GOT3 (cell line): ENCODE measurements around the gene KIAA1191.
"Not testable (repeated sequence)": the region's sequence is repeated elsewhere in the genome, so short reads cannot be mapped to it uniquely, and the experiment has no call there.

Source experiments
- DNase-seq: peaks from one replicate; lab custom pipeline; 2025; ENCODE audit warnings: mixed read lengths; lab: John Stamatoyannopoulos, UW

KIAA1191 gene, protein sequence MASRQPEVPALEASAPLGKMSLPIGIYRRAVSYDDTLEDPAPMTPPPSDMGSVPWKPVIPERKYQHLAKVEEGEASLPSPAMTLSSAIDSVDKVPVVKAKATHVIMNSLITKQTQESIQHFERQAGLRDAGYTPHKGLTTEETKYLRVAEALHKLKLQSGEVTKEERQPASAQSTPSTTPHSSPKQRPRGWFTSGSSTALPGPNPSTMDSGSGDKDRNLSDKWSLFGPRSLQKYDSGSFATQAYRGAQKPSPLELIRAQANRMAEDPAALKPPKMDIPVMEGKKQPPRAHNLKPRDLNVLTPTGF

DNA sequence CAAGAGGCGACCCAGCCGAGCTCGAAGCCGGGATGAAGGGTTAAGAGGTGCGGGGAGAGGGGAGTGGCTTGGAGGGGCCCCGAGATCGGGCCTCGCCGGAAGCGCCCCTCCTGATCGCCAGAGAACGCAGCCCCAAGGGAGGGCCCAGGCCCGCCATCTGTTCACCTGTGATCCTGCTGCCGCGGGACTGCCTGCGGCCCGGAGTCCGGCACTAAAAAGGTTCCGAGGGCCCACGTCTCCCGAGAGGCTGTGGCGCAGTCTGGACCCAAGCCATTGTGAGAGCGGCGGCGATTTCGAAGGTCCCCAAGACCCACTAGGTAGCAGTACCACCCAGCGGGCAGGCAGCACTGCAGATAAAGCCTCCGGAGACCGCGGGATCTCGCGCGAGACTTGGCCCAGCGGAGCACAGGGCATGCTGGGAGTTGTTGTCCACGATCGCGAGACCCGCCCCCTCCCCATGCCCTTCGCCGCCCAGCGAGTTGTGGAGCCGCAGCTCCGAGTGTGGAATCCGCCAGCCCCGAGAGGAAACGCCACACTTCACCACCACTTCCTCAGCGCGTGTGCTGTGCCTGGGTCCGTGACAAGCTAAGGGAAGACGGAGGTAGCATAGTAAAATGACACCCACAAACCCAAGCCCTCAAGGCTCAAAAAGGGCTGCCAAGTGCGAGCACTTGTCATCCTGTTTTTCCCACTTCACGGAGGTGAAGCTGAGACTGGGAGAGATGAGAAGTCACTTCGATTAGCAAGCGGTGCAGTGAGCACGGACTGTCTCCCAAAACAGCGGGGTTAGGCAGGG lies at the start of gene KIAA1191:
KIAA1191 (minus strand) TSS at position 328 of the 796 bp plus-strand sequence. CDS start 2,256 bp downstream, outside the sequence.
- peak; percentile 52 for DNase-seq

DNA sequence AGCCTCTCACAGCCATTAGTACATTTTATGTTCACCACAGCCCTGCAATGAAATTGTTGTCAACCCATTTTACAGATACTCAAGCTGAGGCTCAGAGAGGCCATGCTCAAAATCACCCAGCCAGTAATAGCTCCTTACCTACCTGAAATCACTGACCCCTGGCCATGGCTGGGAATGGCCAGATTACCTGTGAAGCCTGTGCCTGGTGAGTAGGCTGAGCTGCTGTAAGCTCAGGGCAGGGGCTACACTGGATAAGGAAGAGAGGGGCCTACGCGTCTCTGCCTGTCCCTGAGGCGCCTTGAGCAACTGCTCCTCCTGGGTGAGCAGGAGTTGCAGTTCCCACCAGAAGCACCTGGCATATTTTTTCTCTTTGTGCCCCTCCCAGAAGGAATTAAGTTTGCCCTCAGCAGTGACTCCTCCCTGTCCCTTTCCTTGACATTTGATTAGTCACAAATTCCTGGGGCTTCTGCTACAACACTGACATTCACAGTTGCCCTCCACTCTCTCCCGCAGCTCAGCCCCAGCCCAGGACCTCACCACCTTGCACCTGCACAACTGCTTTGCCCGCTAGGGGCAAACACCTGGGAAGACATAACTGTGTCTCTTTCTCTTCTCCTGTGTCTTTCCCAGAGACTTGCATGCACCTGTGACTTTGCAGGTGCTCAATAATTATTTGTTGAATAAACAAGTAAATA lies 49.1 kb upstream of the KIAA1191 start:
- no peak for DNase-seq

GRCh38 chr5:176409765-176410164 lies 48.2 kb upstream of the KIAA1191 start:
- DNase-seq = no peak

DNA sequence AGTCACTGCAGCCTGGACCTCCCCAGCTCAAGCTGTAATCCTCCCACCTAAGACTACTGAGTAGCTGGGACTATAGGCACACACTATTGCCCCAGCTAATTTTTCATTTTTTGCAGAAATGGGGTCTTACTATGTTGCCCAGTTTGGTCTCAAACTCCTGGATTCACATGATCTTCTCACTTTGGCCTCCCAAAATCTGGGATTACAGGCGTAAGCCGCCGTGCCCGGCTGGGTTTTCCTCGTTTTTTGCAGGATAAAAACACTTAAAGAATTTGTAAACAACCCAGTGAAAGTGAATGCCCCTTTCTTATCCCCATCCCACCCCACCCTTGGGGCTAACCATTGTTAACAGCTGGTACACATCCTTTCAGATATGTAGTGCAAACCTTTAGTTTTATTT lies 47.0 kb upstream of the KIAA1191 start:
- no peak for DNase-seq

DNA sequence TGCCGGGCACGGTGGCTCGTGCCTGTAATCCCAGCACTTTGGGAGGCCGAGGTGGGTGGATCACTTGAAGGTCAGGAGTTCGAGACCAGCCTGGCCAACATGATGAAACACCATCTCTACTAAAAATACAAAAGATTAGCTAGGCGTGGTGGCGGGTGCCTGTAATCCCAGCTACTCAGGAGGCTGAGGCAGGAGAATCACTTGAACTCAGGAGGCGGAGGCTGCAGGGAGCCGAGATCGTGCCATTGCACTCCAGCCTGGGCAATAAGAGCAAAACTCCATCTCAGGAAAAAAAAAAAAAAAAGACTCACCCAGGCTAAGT lies 46.6 kb upstream of the KIAA1191 start:
- not testable (repeated sequence) for DNase-seq

GRCh38 chr5:176407456-176408251 lies 46.1 kb upstream of the KIAA1191 start:
- no peak for DNase-seq

- DNase-seq = no peak
These were observed 45.0 kb upstream of the KIAA1191 start for GRCh38 chr5:176406436-176407052.

- DNase-seq = no peak
These were observed 44.3 kb upstream of the KIAA1191 start for GRCh38 chr5:176405656-176406435.

GRCh38 chr5:176401281-176402205 lies 40.0 kb upstream of the KIAA1191 start:
- DNase-seq = no peak

DNA sequence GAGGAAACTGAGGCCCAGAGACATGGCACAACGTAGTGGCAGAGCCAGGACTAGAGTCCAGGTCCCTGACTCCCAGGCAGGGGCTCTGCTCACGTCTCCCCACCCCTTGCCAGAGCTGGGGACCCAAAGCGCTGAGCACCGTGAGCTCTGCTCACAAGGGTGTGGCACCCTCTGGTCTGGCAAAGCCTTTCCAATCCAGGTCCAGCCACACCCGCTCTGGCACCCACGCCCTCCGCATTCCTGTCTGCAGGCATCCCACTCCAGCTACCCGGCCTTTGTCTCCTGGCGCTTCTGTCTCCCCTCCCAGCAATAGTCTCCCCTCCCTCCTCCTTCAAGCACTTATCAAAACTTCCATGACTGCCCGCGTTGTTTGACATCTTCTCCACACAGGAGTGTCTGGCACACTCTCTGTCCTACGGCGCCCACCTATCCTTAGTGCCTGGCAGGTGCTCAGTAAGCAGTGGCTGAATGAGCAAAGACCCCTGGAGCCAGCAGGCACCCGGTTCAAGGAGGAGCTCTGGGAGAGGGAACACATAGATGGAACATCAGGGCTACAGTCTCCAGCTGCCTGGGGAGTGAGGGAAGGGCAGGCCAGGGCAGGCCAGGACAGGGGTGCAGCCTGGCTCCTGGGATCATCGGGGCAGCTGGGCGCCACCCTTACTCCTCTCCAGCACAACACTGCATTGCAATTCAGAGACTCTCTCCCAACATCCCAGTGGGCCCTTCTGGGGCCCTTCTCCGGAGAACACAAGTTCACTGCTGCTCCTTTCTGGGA lies 39.0 kb upstream of the KIAA1191 start:
- DNase-seq = no peak

- no peak for DNase-seq
These were observed 36.3 kb upstream of the KIAA1191 start for GRCh38 chr5:176397736-176398420.

DNA sequence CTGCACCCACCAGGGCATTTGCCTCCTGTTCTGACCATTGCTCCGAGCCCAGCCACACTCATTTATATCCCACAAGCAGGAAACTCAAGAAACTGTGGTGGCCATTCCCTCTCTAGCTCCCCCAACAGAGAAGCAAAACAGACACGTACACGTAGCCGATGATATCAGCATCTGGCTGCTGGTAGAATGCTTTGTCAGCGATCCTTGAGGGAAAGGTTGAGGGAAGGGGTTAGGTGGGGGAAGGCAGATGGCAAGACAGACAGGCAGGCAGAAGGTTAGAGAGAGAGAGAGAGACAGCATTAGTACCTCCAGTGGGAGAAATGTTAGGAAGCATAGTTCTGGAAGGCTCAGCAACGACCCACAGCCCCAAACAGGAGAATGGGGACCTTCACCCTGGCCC lies 34.8 kb upstream of the KIAA1191 start:
- DNase-seq = no peak

- DNase-seq = no peak
These were observed 33.5 kb upstream of the KIAA1191 start for GRCh38 chr5:176394881-176395675.

DNA sequence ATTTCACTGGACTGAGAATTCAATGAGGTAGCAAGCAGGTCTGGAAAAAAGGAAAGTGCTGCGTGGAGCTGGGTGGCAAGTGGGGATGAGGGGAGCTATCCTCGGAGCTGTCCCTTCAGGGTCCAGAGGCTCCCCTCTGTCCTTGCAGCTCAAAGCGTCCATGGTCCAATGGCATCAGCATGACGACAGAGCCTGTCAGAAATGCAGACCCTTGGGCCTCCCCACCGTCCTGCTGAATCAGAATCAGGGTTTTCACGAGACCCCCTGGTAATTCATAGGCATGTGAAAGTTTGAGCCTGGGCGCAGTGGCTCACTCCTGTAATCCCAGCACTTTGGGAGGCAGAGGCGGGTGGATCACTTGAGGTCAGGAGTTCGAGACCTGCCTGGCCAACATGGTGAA lies 32.5 kb upstream of the KIAA1191 start:
- no peak for DNase-seq

- DNase-seq = no peak
These were observed 31.0 kb upstream of the KIAA1191 start for GRCh38 chr5:176392526-176392925.

DNA sequence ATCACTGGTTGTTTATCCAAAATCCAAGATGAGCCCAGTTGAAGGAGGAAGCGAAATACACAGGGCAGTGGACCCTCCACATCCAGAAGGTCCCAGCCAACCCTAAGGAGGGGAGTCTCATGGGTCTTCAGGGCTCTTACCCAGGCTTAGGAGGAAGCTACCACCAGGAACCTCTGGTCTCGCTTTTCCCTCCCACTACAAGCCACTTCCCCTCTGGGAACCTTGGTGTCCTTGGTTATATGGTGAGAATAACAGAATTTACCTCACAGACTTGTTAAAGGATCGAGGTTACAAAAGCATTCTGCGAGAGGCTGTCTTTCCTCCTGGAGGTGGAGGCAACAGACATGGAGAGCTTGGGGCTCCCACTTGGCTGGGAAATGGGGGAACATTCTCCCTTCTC lies 30.4 kb upstream of the KIAA1191 start:
- no peak for DNase-seq

GRCh38 chr5:176391479-176391878 lies 29.9 kb upstream of the KIAA1191 start:
- DNase-seq = no peak
